ENCODE measurements around the gene CRB1. TPM values are rescaled to one million over a fixed set of nuclear protein-coding genes. Genes with fewer than 3 reads are reported as not detected.

Gene CRB1
- total and polyA plus RNA-seq, 8 donors, result under 0.01 to 0.20 (median 0.09) TPM; not detected in 4

DNA sequence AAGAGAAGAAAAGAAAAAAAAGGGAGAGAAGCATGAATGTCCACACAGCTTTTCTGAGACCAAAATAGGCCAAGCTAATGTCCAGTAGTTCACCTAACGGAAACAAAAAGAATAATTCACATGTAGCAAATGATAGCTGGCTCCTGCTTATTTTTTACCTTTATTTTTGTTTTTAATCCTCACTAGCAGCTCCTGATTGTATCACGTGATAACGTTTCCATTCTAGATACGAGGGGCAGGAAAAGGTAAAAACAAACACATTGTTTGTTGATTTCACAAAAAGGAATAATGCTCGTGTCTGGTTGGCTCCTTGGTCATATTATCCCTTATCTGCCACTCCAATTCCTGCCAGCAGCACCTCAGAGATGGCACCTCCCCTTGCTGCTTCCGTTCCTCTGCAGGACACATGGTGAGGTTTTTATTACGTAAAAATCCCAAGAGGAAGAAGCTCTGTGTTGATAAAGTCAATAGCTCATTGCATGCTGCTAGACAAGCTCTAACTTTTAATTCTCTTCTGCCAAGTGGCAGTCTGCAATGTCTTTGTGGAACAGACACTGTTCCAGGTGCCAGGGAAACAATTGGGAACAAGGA is 201.7 kb downstream of the CRB1 start:
- Histone ChIP-seq H3K9me3 (no peaks in the 10 kb centered on the region), H3K4me1 (no peaks in the 10 kb centered on the region), H3K27ac (no peak overlapping the region), H3K4me3 (no peak overlapping the region), H3K36me3 (no peaks in the 10 kb centered on the region), H3K27me3 (no peaks in the 10 kb centered on the region)
- intact Hi-C loops (cut with DNase I), result no loop called here
- FAIRE-seq, result no peak
- 68 to 74% methylated on average over 7 of the region's 7 CpGs for WGBS, 2 donors
- TF ChIP-seq, protein P1, sequence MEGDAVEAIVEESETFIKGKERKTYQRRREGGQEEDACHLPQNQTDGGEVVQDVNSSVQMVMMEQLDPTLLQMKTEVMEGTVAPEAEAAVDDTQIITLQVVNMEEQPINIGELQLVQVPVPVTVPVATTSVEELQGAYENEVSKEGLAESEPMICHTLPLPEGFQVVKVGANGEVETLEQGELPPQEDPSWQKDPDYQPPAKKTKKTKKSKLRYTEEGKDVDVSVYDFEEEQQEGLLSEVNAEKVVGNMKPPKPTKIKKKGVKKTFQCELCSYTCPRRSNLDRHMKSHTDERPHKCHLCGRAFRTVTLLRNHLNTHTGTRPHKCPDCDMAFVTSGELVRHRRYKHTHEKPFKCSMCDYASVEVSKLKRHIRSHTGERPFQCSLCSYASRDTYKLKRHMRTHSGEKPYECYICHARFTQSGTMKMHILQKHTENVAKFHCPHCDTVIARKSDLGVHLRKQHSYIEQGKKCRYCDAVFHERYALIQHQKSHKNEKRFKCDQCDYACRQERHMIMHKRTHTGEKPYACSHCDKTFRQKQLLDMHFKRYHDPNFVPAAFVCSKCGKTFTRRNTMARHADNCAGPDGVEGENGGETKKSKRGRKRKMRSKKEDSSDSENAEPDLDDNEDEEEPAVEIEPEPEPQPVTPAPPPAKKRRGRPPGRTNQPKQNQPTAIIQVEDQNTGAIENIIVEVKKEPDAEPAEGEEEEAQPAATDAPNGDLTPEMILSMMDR (IDR thresholded peaks at IDR 0.05), result no peak
- no peak for ATAC-seq
- DNase-seq, result no peak

DNA sequence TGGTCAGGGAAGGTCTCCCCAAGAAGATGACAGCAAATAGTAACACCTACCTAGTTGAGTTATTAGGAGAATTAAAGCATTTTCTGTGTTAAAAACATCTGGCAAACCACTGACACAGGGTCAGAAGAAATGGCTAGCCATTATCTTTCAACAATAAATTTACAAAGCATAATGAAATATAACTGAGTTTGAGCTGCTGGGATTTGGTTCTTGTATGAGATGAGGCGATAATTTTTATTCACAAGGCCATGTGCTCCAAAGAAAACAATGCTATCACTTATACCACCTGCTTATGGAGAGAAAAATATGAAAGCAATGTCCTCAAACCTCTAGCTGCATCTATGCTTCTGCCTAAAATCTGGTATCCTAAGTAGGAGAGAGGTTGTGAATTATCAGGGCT is 202.3 kb downstream of the CRB1 start:
- TF ChIP-seq, protein P1 (IDR thresholded peaks at IDR 0.05), result no peak
- Histone ChIP-seq H3K4me3 (no peak overlapping the region), H3K9me3 (no peaks in the 10 kb centered on the region), H3K4me1 (no peaks in the 10 kb centered on the region), H3K27me3 (no peaks in the 10 kb centered on the region), H3K27ac (no peak overlapping the region), H3K36me3 (no peaks in the 10 kb centered on the region)
- DNase-seq (no peak), FAIRE-seq (no peak), ATAC-seq (no peak)
- 58 to 63% methylated on average over 1 of the region's 1 CpG for WGBS, 2 donors
- intact Hi-C loops (cut with DNase I), result no loop called here

DNA sequence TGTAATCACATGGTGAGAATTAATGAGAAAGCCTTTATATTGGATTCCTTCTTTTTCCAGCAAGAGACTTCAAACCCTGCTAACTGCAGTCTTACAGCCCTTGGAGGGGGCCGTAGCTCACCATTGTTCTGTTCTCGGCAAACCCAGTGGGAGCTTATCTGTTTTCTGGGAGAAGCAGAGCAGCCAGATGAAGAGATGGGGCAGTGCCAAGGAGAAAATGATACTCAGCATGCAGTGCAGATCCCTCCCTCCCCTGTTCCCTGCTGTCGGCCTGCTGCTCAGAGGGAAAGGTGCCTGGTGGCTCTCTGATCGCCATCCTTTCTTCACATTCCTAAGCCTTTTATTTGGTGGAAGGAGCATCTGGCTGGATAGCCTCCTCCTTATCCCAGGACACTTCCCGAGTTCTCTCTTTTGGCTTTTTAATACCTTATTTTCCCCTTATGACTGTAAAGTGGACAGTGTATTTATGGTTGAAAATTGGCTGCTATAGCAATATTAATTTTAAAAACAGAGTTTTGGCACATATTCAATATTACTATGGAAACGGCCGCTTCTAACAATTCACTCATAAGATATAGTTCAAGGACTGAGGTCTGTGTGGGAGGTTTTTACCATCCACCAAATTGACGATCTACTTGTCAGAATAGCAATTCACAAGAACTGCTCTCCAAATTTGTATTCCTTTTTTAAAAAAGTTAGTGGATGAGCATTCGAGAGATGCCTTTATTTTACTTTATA is 203.4 kb downstream of the CRB1 start:
- 41 to 52% methylated on average over 9 of the region's 9 CpGs for WGBS, 2 donors
- no peak overlapping the region for H3K4me3 ChIP-seq
- FAIRE-seq, result no peak
- no peak for ATAC-seq
- DNase-seq, result no peak
- no peaks in the 10 kb centered on the region for H3K36me3 ChIP-seq
- no peaks in the 10 kb centered on the region for H3K9me3 ChIP-seq
- no peaks in the 10 kb centered on the region for H3K4me1 ChIP-seq
- H3K27me3 ChIP-seq, result no peaks in the 10 kb centered on the region
- H3K27ac ChIP-seq, result no peak overlapping the region
- intact Hi-C loops (cut with DNase I), result no loop called here
- TF ChIP-seq, protein P1 (IDR thresholded peaks at IDR 0.05), result no peak

DNA sequence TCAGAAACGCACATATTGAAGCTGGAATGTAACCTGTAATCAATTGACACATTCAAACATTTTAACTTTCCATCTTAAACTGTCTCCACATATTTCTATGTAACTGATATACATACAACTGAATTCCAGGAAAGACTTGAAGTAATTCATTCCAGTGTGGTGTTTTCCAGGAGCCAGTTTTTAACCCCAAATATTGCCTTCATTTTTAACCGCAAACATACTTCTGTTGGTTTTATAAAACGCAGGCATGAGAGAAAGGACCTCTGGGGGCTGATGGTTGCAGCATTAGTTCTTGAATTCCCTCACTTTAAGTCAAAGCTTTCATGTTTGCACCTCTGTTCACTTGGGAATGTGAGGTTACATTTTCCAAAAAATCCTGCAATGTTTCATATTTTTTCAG is 204.1 kb downstream of the CRB1 start:
- no peak for FAIRE-seq
- no peak for DNase-seq
- H3K27ac ChIP-seq, result no peak overlapping the region
- H3K9me3 ChIP-seq, result no peaks in the 10 kb centered on the region
- WGBS, 2 donors, result 86 to 90% methylated on average over 3 of the region's 3 CpGs
- ATAC-seq, result no peak
- TF ChIP-seq, protein P1 (IDR thresholded peaks at IDR 0.05), result no peak
- H3K4me3 ChIP-seq, result no peak overlapping the region
- no peaks in the 10 kb centered on the region for H3K36me3 ChIP-seq
- H3K4me1 ChIP-seq, result no peaks in the 10 kb centered on the region
- H3K27me3 ChIP-seq, result no peaks in the 10 kb centered on the region
- intact Hi-C loops (cut with DNase I), result no loop called here

DNA sequence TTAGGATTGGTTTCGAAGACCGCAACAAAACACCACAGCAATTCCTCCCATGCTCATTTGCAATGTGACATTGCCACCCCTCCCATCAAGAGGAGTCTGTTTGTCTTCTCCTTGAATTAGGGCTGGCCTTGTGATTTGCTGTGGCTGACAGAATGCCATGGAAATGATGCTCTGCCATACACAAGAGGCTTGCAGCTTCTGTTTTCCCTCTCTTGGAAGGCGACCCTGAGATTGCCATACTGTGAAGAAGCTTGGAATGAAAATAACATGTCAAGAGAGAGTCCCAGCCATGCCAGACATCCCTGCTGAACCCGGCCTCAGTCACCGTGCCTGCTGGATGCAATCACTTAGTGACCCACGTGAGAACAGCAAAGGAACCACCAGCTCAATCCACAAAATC is 212.4 kb downstream of the CRB1 start:
- H3K27ac ChIP-seq, result no peak overlapping the region
- WGBS, 2 donors, result 81 to 88% methylated on average over 6 of the region's 6 CpGs
- H3K4me3 ChIP-seq, result no peak overlapping the region
- FAIRE-seq, result no peak
- H3K4me1 ChIP-seq, result no peaks in the 10 kb centered on the region
- intact Hi-C loops (cut with DNase I), result no loop called here
- no peaks in the 10 kb centered on the region for H3K27me3 ChIP-seq
- no peak for DNase-seq
- no peak for ATAC-seq
- H3K36me3 ChIP-seq, result no peaks in the 10 kb centered on the region
- TF ChIP-seq, protein P1 (IDR thresholded peaks at IDR 0.05), result no peak
- no peaks in the 10 kb centered on the region for H3K9me3 ChIP-seq
